H9 (cell line): ENCODE data around the gene NUBPL. TPM values are rescaled to one million over a fixed set of nuclear protein-coding genes. Genes with fewer than 3 reads are reported as not detected.

Source experiments
- DNase-seq: peaks from one replicate; pipeline ENCODE4 v3.0.0-alpha.2; 2017
- H2AFZ ChIP-seq: one replicate; pipeline ENCODE4 v1.6.1; 2013; ENCODE audit warnings: mild to moderate bottlenecking, low read length, control low read depth, moderate library complexity
- H2AK5ac ChIP-seq: 2 replicates; pipeline ENCODE4 v1.6.1; 2013; ENCODE audit warnings: low read length, control low read depth, mixed read lengths; ENCODE audit not compliant: insufficient read length
- H2BK120ac ChIP-seq: one replicate; pipeline ENCODE4 v1.6.1; 2013; ENCODE audit warnings: low read depth, mild to moderate bottlenecking, low read length, control low read depth, inconsistent platforms; ENCODE audit not compliant: poor library complexity, severe bottlenecking
- H2BK12ac ChIP-seq: 2 replicates; pipeline ENCODE4 v1.6.1; 2013; ENCODE audit warnings: low read length, control low read depth, mixed read lengths, low read depth; ENCODE audit not compliant: insufficient read length
- H2BK15ac ChIP-seq: 2 replicates; pipeline ENCODE4 v1.6.1; 2013; ENCODE audit warnings: low read depth, low read length, control low read depth
- H2BK20ac ChIP-seq: one replicate; pipeline ENCODE4 v1.6.1; 2013; ENCODE audit warnings: low read depth, mild to moderate bottlenecking, low read length, control low read depth, inconsistent platforms; ENCODE audit not compliant: poor library complexity, severe bottlenecking
- H2BK5ac ChIP-seq: 2 replicates; pipeline ENCODE4 v1.6.1; 2013; ENCODE audit warnings: low read length, control low read depth, mixed read lengths; ENCODE audit not compliant: insufficient read length
- H3K14ac ChIP-seq: 2 replicates; pipeline ENCODE4 v1.6.1; 2013; ENCODE audit warnings: low read length, control low read depth; ENCODE audit not compliant: insufficient read depth
- H3K18ac ChIP-seq: 2 replicates; pipeline ENCODE4 v1.6.1; 2013; ENCODE audit warnings: low read depth, mild to moderate bottlenecking, mixed read lengths, low read length, control low read depth; ENCODE audit not compliant: insufficient read length
- H3K23ac ChIP-seq: 2 replicates; pipeline ENCODE4 v1.6.1; 2013; ENCODE audit warnings: low read length, control low read depth, mixed read lengths, low read depth; ENCODE audit not compliant: insufficient read length
- H3K23me2 ChIP-seq: 2 replicates; pipeline ENCODE4 v1.6.1; 2013; ENCODE audit warnings: low read depth, mild to moderate bottlenecking, mixed read lengths, low read length, control low read depth; ENCODE audit not compliant: insufficient read length, poor library complexity, severe bottlenecking
- H3K27ac ChIP-seq: 2 replicates; pipeline ENCODE4 v1.5.1; 2013; ENCODE audit warnings: low read length, control low read depth, mixed read lengths, low read depth; ENCODE audit not compliant: insufficient read length
- H3K27me3 ChIP-seq: 2 replicates; pipeline ENCODE4 v1.6.1; 2013; ENCODE audit warnings: low read length, control low read depth, inconsistent platforms; ENCODE audit not compliant: insufficient read depth
- H3K4ac ChIP-seq: 2 replicates; pipeline ENCODE4 v1.6.1; 2013; ENCODE audit warnings: low read depth, mild to moderate bottlenecking, control low read depth, inconsistent platforms, low read length, moderate library complexity
- H3K4me1 ChIP-seq: 2 replicates; pipeline ENCODE4 v1.6.1; 2013; ENCODE audit warnings: low read length, control low read depth, inconsistent platforms; ENCODE audit not compliant: insufficient read depth
- H3K4me2 ChIP-seq: 2 replicates; pipeline ENCODE4 v1.6.1; 2013; ENCODE audit warnings: low read length, control low read depth, mixed read lengths; ENCODE audit not compliant: insufficient read length, insufficient read depth
- H3K56ac ChIP-seq: 2 replicates; pipeline ENCODE4 v1.6.1; 2013; ENCODE audit warnings: low read depth, mild to moderate bottlenecking, mixed read lengths, low read length, control low read depth; ENCODE audit not compliant: insufficient read length
- H3K79me1 ChIP-seq: 2 replicates; pipeline ENCODE4 v1.6.1; 2013; ENCODE audit warnings: low read depth, mild to moderate bottlenecking, moderate library complexity, low read length, control low read depth, inconsistent platforms; ENCODE audit not compliant: insufficient read depth, poor library complexity, severe bottlenecking
- H3K79me2 ChIP-seq: 2 replicates; pipeline ENCODE4 v1.6.1; 2013; ENCODE audit warnings: low read length, control low read depth, inconsistent platforms; ENCODE audit not compliant: insufficient read depth
- H3K9ac ChIP-seq: 2 replicates; pipeline ENCODE4 v1.6.1; 2013; ENCODE audit warnings: low read length, control low read depth, mixed read lengths; ENCODE audit not compliant: insufficient read length; ENCODE audit errors: extremely low read depth
- H3K9me3 ChIP-seq: one replicate; pipeline ENCODE4 v1.6.1; 2013; ENCODE audit warnings: low read depth, low read length, inconsistent platforms; ENCODE audit not compliant: control insufficient read depth
- H3T11ph ChIP-seq: one replicate; pipeline ENCODE4 v1.6.1; 2013; ENCODE audit warnings: mild to moderate bottlenecking, low read length, control low read depth, inconsistent platforms
- H4K20me1 ChIP-seq: one replicate; pipeline ENCODE4 v1.6.1; 2013; ENCODE audit not compliant: control insufficient read depth, insufficient read length, insufficient read depth
- H4K5ac ChIP-seq: 2 replicates; pipeline ENCODE4 v1.6.1; 2013; ENCODE audit warnings: low read depth, mild to moderate bottlenecking, mixed read lengths, low read length, control low read depth; ENCODE audit not compliant: insufficient read length
- H4K8ac ChIP-seq: replicated peaks from 2 replicates; pipeline ENCODE4 v1.6.1; 2013; ENCODE audit warnings: low read length, control low read depth, mixed read lengths, low read depth; ENCODE audit not compliant: insufficient read length
- H4K91ac ChIP-seq: 2 replicates; pipeline ENCODE4 v1.6.1; 2013; ENCODE audit warnings: low read depth, mild to moderate bottlenecking, moderate library complexity, mixed read lengths, low read length, control low read depth; ENCODE audit not compliant: insufficient read length
- H3K27ac Mint-ChIP-seq, 3 experiments: 2 replicates in 2 of 3; 3 replicates in 1 of 3; pipeline ENCODE4 v1.8.0; 2020 to 2021; ENCODE audit warnings: mixed read lengths in 3 of 3, mild to moderate bottlenecking in 1 of 3, moderate library complexity in 1 of 3
- H3K27me3 Mint-ChIP-seq: 2 replicates; pipeline ENCODE4 v1.8.0; 2021; ENCODE audit warnings: low read depth, mild to moderate bottlenecking, moderate library complexity, mixed read lengths
- H3K36me3 Mint-ChIP-seq, 3 experiments: 2 replicates in 2 of 3; 3 replicates in 1 of 3; pipeline ENCODE4 v1.8.0; 2020 to 2021; ENCODE audit warnings: low read depth in 3 of 3, mixed read lengths in 3 of 3; ENCODE audit not compliant: insufficient read depth in 1 of 3
- H3K4me1 Mint-ChIP-seq, 2 experiments: 2 replicates each; pipeline ENCODE4 v1.8.0; 2020; ENCODE audit warnings: mixed read lengths in 2 of 2
- H3K4me3 Mint-ChIP-seq, 2 experiments: 2 replicates in 1 of 2; 3 replicates in 1 of 2; pipeline ENCODE4 v1.8.0; 2020 to 2021; ENCODE audit warnings: mild to moderate bottlenecking in 2 of 2, mixed read lengths in 2 of 2, moderate library complexity in 1 of 2
- H3K9me3 Mint-ChIP-seq, 2 experiments: 2 replicates in 1 of 2; 3 replicates in 1 of 2; pipeline ENCODE4 v1.8.0; 2020; ENCODE audit warnings: mild to moderate bottlenecking in 2 of 2, mixed read lengths in 2 of 2, moderate library complexity in 1 of 2
- CTCF ChIP-seq: fragments of 200-600 bp; sonication (generic); conservative IDR thresholded peaks from 3 replicates; pipeline ENCODE4 v1.8.0; 2021; ENCODE audit warnings: antibody characterized with exemption, mild to moderate bottlenecking
- WGBS: extraction: QIAGEN DNeasy Blood & Tissue Kit; methylation state at CpG from one replicate; pipeline ENCODE4 v1.1.7; 2013; ENCODE audit warnings: missing lambda C conversion rate, low lambda C conversion rate, mixed read lengths; ENCODE audit not compliant: insufficient read length; ENCODE audit errors: extremely low coverage; 5-methylcytosine and 5-hydroxymethylcytosine counted together
- total RNA-seq: library from RNA; stranded (reverse); gene quantifications from 2 replicates; pipeline ENCODE4 v1.2.1, GENCODE V29; 2021

The NUBPL gene
- total RNA-seq, 1 experiment from 2014 or later: 14.8 TPM

GRCh38 chr14:31660191-31660590 is 99.0 kb downstream of the NUBPL start:
- Histone ChIP-seq H4K8ac (no peak overlapping the region), H3K27me3 (no peaks in the 10 kb centered on the region), H3T11ph (no peak overlapping the region), H3K56ac (no peak overlapping the region), H3K4ac (no peak overlapping the region), H3K4me1 (no peaks in the 10 kb centered on the region), H2AK5ac (no peak overlapping the region), H3K27ac (no peak overlapping the region), H2BK12ac (no peak overlapping the region), H3K79me1 (no peaks in the 10 kb centered on the region), H3K4me2 (no peak overlapping the region), H2BK5ac (no peak overlapping the region), H3K79me2 (no peaks in the 10 kb centered on the region), H2BK120ac (no peak overlapping the region), H2BK15ac (no peak overlapping the region), H3K9me3 (no peaks in the 10 kb centered on the region), H4K91ac (no peak overlapping the region), H2AFZ (no peak overlapping the region), H3K18ac (no peak overlapping the region), H4K5ac (no peak overlapping the region), H3K23ac (no peak overlapping the region), H2BK20ac (no peak overlapping the region), H3K23me2 (no peaks in the 10 kb centered on the region), H3K14ac (no peak overlapping the region), H3K9ac (no peak overlapping the region), H4K20me1 (no peaks in the 10 kb centered on the region)
- peaks cover 17 to 40% of the 10 kb centered on the region in 2 experiments for H3K9me3 Mint-ChIP-seq
- no peaks in the 10 kb centered on the region for H3K27me3 Mint-ChIP-seq
- no CpG with 5 or more reads among the region's 3 CpGs for WGBS
- H3K4me1 Mint-ChIP-seq: no peaks in the 10 kb centered on the region
- no peak for TF ChIP-seq CTCF
- H3K27ac Mint-ChIP-seq: no peak overlapping the region
- H3K4me3 Mint-ChIP-seq: no peak overlapping the region
- no peak for DNase-seq
- H3K36me3 Mint-ChIP-seq: peaks cover 0 to 6% (median 2%) of the 10 kb centered on the region in 3 experiments; a peak in 4 of 7 replicates
